Activated T-cell treated with anti-CD3 and anti-CD28 coated beads, Interleukin-2, amount 50 U/mL, for 1 hour (primary cell): Measurements from ENCODE around the gene SCART1.
"Not testable (repeated sequence)": the region's sequence is repeated elsewhere in the genome, so short reads cannot be mapped to it uniquely, and the experiment has no call there.

ENCODE experiments used
- DNase-seq: peaks from one replicate; pipeline ENCODE4 v3.0.0-alpha.2; 2020

Gene SCART1

GRCh38 chr10:133456041-133456951, 2.6 kb downstream of the SCART1 start:
- DNase-seq = no peak

- no peak for DNase-seq
These were observed 3.5 kb downstream of the SCART1 start for GRCh38 chr10:133457100-133457841.

GRCh38 chr10:133458021-133458709, 4.4 kb downstream of the SCART1 start:
- DNase-seq = no peak

GRCh38 chr10:133458710-133459453, 5.1 kb downstream of the SCART1 start:
- DNase-seq = no peak

GRCh38 chr10:133459454-133460207, 5.9 kb downstream of the SCART1 start:
- no peak for DNase-seq

- DNase-seq = no peak
These were observed 6.5 kb downstream of the SCART1 start for GRCh38 chr10:133460208-133460769.

- DNase-seq = no peak
These were observed 7.3 kb downstream of the SCART1 start for GRCh38 chr10:133461027-133461426.

- DNase-seq = no peak
These were observed 8.1 kb downstream of the SCART1 start for GRCh38 chr10:133461841-133462240.

- no peak for DNase-seq
These were observed 9.0 kb downstream of the SCART1 start for GRCh38 chr10:133462512-133463305.

GRCh38 chr10:133464582-133465031, 10.9 kb downstream of the SCART1 start:
- no peak for DNase-seq

GRCh38 chr10:133465191-133465949, 11.6 kb downstream of the SCART1 start:
- no peak for DNase-seq

- no peak for DNase-seq
These were observed 12.3 kb downstream of the SCART1 start for GRCh38 chr10:133465950-133466474.

- no peak for DNase-seq
These were observed 13.0 kb downstream of the SCART1 start for GRCh38 chr10:133466683-133467275.

- DNase-seq = no peak
These were observed 13.7 kb downstream of the SCART1 start for GRCh38 chr10:133467286-133467911.

- DNase-seq = not testable (repeated sequence)
These were observed 15.5 kb downstream of the SCART1 start for GRCh38 chr10:133469205-133469604.

GRCh38 chr10:133471300-133472109, 17.8 kb downstream of the SCART1 start:
- DNase-seq = no peak

GRCh38 chr10:133473270-133473669, 19.5 kb downstream of the SCART1 start:
- no peak for DNase-seq

GRCh38 chr10:133474027-133474426, 20.3 kb downstream of the SCART1 start:
- no peak for DNase-seq
